ENCODE results near the gene NEDD4L.

DNA sequence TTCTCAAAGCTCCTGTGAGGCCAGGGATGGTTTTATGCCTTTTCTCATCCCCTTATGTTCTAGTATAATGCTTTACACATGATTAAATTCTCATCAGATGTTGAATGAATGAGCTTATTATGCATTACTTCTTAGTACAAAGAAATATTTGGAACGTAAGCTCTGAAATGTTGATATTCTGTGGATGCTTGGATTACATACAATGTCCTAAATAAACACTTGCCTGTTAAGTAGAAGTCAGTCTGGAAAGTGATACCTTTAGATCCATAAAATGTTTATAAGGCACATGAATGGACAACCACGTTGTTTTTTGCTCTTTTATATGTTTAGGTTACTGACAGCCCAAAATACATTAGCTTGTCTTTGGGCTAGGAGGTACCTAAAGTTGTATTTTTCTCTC is 248.6 kb downstream of the NEDD4L start:
- TF ChIP-seq, protein P1, sequence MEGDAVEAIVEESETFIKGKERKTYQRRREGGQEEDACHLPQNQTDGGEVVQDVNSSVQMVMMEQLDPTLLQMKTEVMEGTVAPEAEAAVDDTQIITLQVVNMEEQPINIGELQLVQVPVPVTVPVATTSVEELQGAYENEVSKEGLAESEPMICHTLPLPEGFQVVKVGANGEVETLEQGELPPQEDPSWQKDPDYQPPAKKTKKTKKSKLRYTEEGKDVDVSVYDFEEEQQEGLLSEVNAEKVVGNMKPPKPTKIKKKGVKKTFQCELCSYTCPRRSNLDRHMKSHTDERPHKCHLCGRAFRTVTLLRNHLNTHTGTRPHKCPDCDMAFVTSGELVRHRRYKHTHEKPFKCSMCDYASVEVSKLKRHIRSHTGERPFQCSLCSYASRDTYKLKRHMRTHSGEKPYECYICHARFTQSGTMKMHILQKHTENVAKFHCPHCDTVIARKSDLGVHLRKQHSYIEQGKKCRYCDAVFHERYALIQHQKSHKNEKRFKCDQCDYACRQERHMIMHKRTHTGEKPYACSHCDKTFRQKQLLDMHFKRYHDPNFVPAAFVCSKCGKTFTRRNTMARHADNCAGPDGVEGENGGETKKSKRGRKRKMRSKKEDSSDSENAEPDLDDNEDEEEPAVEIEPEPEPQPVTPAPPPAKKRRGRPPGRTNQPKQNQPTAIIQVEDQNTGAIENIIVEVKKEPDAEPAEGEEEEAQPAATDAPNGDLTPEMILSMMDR (IDR thresholded peaks at IDR 0.05) = no peak
- no peak for TF ChIP-seq POLR2A (IDR thresholded peaks at IDR 0.05)
- no peak for TF ChIP-seq EP300 (IDR thresholded peaks at IDR 0.05)

All from sigmoid colon (tissue), 4 donors.